Measurements from ENCODE around the gene LPAR2. TPM values are rescaled to one million over a fixed set of nuclear protein-coding genes. Genes with fewer than 3 reads are reported as not detected.
A peak's percentile ranks its signal among the peaks of the same experiment; 100 is the strongest.

Gene LPAR2
- polyA plus RNA-seq (2013, experiment 1 of 2): 79.0 TPM
- polyA plus RNA-seq (2013, experiment 2 of 2): 73.0 TPM

DNA sequence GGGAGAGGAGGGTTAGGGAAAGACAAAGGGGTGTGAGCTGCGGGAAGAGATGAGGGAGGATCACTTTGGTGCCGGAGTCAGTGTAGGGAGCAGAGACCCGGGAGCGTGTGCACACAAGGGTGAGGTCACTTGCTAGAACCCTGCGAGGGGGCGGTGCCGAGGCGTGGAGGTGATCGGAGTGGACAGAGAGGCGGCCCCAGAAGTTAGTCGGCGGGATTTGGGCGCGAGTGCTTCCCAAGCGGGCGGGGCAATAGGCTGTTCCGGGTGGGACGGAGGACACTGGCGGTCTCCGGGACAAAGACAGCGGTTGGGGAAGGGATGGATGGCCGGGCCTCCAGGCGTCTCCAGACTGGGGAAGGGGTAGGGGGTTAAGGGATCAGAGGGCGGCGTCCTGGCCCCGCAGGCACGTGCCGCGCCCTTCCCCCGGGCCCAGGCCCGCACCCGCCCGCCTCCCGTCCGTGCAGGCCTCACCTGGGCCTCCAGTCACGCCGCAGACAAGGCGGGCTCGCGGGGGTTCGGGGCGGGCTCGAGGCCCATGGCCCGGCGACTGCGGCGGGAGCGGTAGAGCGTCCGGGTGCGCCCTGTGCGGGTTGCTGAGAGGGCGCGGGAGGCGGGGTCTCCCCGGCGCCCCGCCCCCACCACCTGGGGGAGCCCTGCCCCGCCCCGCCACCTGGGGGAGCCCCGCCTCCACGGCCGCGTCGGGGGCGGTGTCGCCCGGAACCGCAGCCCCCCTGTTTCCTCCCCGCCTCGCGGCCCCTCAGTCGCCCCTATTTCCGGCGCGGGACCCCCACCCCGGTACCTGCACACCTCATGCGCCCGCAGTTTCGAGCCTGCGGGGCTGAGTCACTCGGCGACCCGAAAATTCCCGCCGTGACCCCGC lies at the start of gene LPAR2:
TSS of gene LPAR2 (minus strand) at position 600 of the 880 bp plus-strand sequence. CDS start 945 bp downstream, outside the sequence.
- DNase-seq (ENCODE audit: low spot score): peak; percentile 46
- Histone ChIP-seq H2BK120ac (ENCODE audit: low read depth, low read length) (peak within 1 kb of the TSS; percentile 77), H3K18ac (ENCODE audit: low read length) (peak within 1 kb of the TSS; percentile 99), H3K4me3 (ENCODE audit: low read length in 2 of 2) (peak within 1 kb of the TSS in 1 of 2 donors; percentile 97), H3K4me1 (ENCODE audit: control insufficient read depth in 2 of 2, insufficient read depth in 1 of 2, low read depth in 1 of 2, low read length in 2 of 2) (peaks cover 0 to 15% of the 10 kb centered on the region in 2 donors), H2AFZ (ENCODE audit: low read length) (no peak within 1 kb of the TSS), H3K9me3 (replicated peaks in 1 of 2; ENCODE audit: control insufficient read depth in 2 of 2, insufficient read depth in 1 of 2, low read depth in 1 of 2, low read length in 2 of 2) (peaks cover 2 to 3% of the 10 kb centered on the region in 2 donors), H4K91ac (ENCODE audit: low read depth, low read length, poor library complexity) (peak within 1 kb of the TSS; percentile 98), H3K36me3 (replicated peaks in 1 of 2; ENCODE audit: control insufficient read depth in 2 of 2, insufficient read depth in 2 of 2, low read length in 2 of 2) (peaks cover 23 to 26% of the 10 kb centered on the region in 2 donors), H3K4me2 (ENCODE audit: insufficient read depth, low read length, poor library complexity, severe bottlenecking) (peak within 1 kb of the TSS; percentile 96), H2BK15ac (ENCODE audit: low read length) (peak within 1 kb of the TSS; percentile 64), H3K23ac (ENCODE audit: low read depth, low read length, poor library complexity) (peak within 1 kb of the TSS; percentile 99), H2AK5ac (ENCODE audit: low read depth, low read length) (peak within 1 kb of the TSS; percentile 97), H3K27me3 (ENCODE audit: control insufficient read depth in 3 of 3, insufficient read depth in 3 of 3, low read depth in 1 of 3, low read length in 3 of 3) (no peaks in the 10 kb centered on the region), H2BK5ac (ENCODE audit: low read length) (peak within 1 kb of the TSS; percentile 85), H4K8ac (ENCODE audit: low read depth, low read length) (peak within 1 kb of the TSS; percentile 99), H3K9ac (ENCODE audit: low read depth, low read length, poor library complexity) (peak within 1 kb of the TSS; percentile 96), H3K14ac (ENCODE audit: low read length) (peak within 1 kb of the TSS; percentile 84), H3K79me1 (ENCODE audit: low read depth, low read length) (peaks cover 13% of the 10 kb centered on the region), H3K27ac (replicated peaks; ENCODE audit: low read length) (peak within 1 kb of the TSS; percentile 90), H2BK12ac (ENCODE audit: low read length) (peak within 1 kb of the TSS; percentile 30), H3K4ac (ENCODE audit: low read length) (peak within 1 kb of the TSS; percentile 60)
- WGBS, 2 donors (ENCODE audit: extremely low coverage in 2 of 2, insufficient read length in 2 of 2, insufficient replicate concordance in 1 of 2): no CpG with 5 or more reads among the region's 87 CpGs

DNA sequence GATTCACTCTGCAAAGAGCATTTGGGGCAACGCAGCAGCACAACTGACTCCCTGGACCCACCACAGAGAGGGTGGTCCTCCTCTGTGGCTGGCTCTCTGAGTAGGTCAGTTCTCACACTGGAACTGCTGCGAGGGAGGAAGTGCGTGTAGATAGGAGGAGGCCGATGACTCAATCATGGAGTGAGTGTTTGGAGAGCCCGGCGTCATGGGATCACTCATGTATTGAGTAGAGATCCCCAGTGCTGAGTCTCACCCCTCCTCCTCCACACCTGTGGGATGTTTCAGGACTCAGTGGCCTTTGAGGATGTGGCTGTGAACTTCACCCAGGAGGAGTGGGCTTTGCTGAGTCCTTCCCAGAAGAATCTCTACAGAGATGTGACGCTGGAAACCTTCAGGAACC lies 49.6 kb upstream of the LPAR2 start:
- H2BK120ac ChIP-seq (ENCODE audit: low read depth, low read length): no peak overlapping the region
- no peak overlapping the region for H4K91ac ChIP-seq (ENCODE audit: low read depth, low read length, poor library complexity)
- H4K8ac ChIP-seq (ENCODE audit: low read depth, low read length): no peak overlapping the region
- H3K4ac ChIP-seq (ENCODE audit: low read length): no peak overlapping the region
- no peak overlapping the region for H2BK15ac ChIP-seq (ENCODE audit: low read length)
- H3K18ac ChIP-seq (ENCODE audit: low read length): no peak overlapping the region
- H3K4me1 ChIP-seq (ENCODE audit: control insufficient read depth in 2 of 2, insufficient read depth in 1 of 2, low read depth in 1 of 2, low read length in 2 of 2): no peaks in the 10 kb centered on the region
- H2BK12ac ChIP-seq (ENCODE audit: low read length): no peak overlapping the region
- H2BK5ac ChIP-seq (ENCODE audit: low read length): no peak overlapping the region
- peaks cover 18 to 92% of the 10 kb centered on the region in 2 donors for H3K36me3 ChIP-seq (replicated peaks in 1 of 2; ENCODE audit: control insufficient read depth in 2 of 2, insufficient read depth in 2 of 2, low read length in 2 of 2)
- no peak overlapping the region for H3K27ac ChIP-seq (replicated peaks; ENCODE audit: low read length)
- no peak overlapping the region for H3K4me2 ChIP-seq (ENCODE audit: insufficient read depth, low read length, poor library complexity, severe bottlenecking)
- H3K4me3 ChIP-seq (ENCODE audit: low read length in 2 of 2): no peak overlapping the region
- H3K27me3 ChIP-seq (ENCODE audit: control insufficient read depth in 3 of 3, insufficient read depth in 3 of 3, low read depth in 1 of 3, low read length in 3 of 3): no peaks in the 10 kb centered on the region
- H3K14ac ChIP-seq (ENCODE audit: low read length): no peak overlapping the region
- no peak overlapping the region for H2AK5ac ChIP-seq (ENCODE audit: low read depth, low read length)
- H3K9ac ChIP-seq (ENCODE audit: low read depth, low read length, poor library complexity): no peak overlapping the region
- peaks cover 12 to 93% of the 10 kb centered on the region in 2 donors for H3K9me3 ChIP-seq (replicated peaks in 1 of 2; ENCODE audit: control insufficient read depth in 2 of 2, insufficient read depth in 1 of 2, low read depth in 1 of 2, low read length in 2 of 2)
- DNase-seq (ENCODE audit: low spot score): no peak
- H3K79me1 ChIP-seq (ENCODE audit: low read depth, low read length): no peaks in the 10 kb centered on the region
- no peak overlapping the region for H3K23ac ChIP-seq (ENCODE audit: low read depth, low read length, poor library complexity)
- H2AFZ ChIP-seq (ENCODE audit: low read length): no peak overlapping the region
- WGBS, 2 donors (ENCODE audit: extremely low coverage in 2 of 2, insufficient read length in 2 of 2, insufficient replicate concordance in 1 of 2): no CpG with 5 or more reads among the region's 7 CpGs

DNA sequence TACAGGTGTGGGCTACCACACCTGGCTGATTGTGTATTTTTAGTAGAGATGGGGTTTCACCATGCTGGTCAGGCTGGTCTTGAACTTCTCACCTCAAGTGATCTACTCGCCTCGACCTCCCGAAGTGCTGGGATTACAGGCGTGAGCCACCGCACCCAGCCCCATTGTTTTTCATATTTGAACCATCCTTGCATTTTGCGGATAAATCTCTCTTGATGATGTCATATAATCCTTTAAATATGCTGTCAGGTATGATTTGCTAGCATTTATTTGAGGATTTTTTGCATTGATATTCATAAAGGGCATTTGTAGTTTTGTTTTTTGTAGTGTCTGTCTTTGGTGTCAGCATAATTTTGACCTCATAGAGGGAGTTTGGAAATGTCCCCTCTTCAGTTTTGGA lies 46.3 kb upstream of the LPAR2 start:
- Histone ChIP-seq H2BK12ac (ENCODE audit: low read length) (no peak overlapping the region), H3K9me3 (replicated peaks in 1 of 2; ENCODE audit: control insufficient read depth in 2 of 2, insufficient read depth in 1 of 2, low read depth in 1 of 2, low read length in 2 of 2) (peaks cover 9 to 92% of the 10 kb centered on the region in 2 donors), H3K4me2 (ENCODE audit: insufficient read depth, low read length, poor library complexity, severe bottlenecking) (no peak overlapping the region), H3K14ac (ENCODE audit: low read length) (no peak overlapping the region), H3K4me1 (ENCODE audit: control insufficient read depth in 2 of 2, insufficient read depth in 1 of 2, low read depth in 1 of 2, low read length in 2 of 2) (peaks cover 0 to 2% of the 10 kb centered on the region in 2 donors), H3K27ac (replicated peaks; ENCODE audit: low read length) (no peak overlapping the region), H2BK5ac (ENCODE audit: low read length) (no peak overlapping the region), H3K18ac (ENCODE audit: low read length) (no peak overlapping the region), H4K91ac (ENCODE audit: low read depth, low read length, poor library complexity) (no peak overlapping the region), H3K27me3 (ENCODE audit: control insufficient read depth in 3 of 3, insufficient read depth in 3 of 3, low read depth in 1 of 3, low read length in 3 of 3) (no peaks in the 10 kb centered on the region), H3K23ac (ENCODE audit: low read depth, low read length, poor library complexity) (no peak overlapping the region), H4K8ac (ENCODE audit: low read depth, low read length) (no peak overlapping the region), H2BK15ac (ENCODE audit: low read length) (no peak overlapping the region), H2AFZ (ENCODE audit: low read length) (no peak overlapping the region), H2AK5ac (ENCODE audit: low read depth, low read length) (no peak overlapping the region), H3K4me3 (ENCODE audit: low read length in 2 of 2) (no peak overlapping the region), H2BK120ac (ENCODE audit: low read depth, low read length) (no peak overlapping the region), H3K36me3 (replicated peaks in 1 of 2; ENCODE audit: control insufficient read depth in 2 of 2, insufficient read depth in 2 of 2, low read length in 2 of 2) (peaks cover 8 to 84% of the 10 kb centered on the region in 2 donors), H3K79me1 (ENCODE audit: low read depth, low read length) (peaks cover 2% of the 10 kb centered on the region), H3K9ac (ENCODE audit: low read depth, low read length, poor library complexity) (no peak overlapping the region), H3K4ac (ENCODE audit: low read length) (no peak overlapping the region)
- no CpG with 5 or more reads among the region's 6 CpGs for WGBS, 2 donors (ENCODE audit: extremely low coverage in 2 of 2, insufficient read length in 2 of 2, insufficient replicate concordance in 1 of 2)
- no peak for DNase-seq (ENCODE audit: low spot score)

DNA sequence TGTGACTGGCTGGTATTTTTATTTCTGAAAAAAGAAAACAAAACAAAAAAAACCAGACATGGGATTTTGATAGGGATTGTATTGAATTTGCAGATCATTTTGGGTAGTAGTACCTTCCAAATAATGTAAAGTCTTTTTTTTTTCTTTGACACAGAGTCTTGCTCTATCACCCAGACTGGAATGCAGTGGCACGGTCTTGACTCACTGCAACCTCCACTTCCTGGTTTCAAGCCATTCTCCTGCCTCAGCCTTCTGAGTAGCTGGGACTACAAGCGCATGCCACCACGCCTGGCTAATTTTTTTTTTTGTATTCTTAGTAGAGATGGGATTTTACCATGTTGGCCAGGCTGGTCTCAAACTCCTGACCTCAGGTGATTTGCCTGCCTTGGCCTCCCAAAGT lies 44.8 kb upstream of the LPAR2 start:
- no peak overlapping the region for H2AK5ac ChIP-seq (ENCODE audit: low read depth, low read length)
- H3K79me1 ChIP-seq (ENCODE audit: low read depth, low read length): peaks cover 6% of the 10 kb centered on the region
- no peak overlapping the region for H3K23ac ChIP-seq (ENCODE audit: low read depth, low read length, poor library complexity)
- DNase-seq (ENCODE audit: low spot score): no peak
- H3K27ac ChIP-seq (replicated peaks; ENCODE audit: low read length): no peak overlapping the region
- H3K36me3 ChIP-seq (replicated peaks in 1 of 2; ENCODE audit: control insufficient read depth in 2 of 2, insufficient read depth in 2 of 2, low read length in 2 of 2): peaks cover 3 to 69% of the 10 kb centered on the region in 2 donors
- no peak overlapping the region for H3K4me3 ChIP-seq (ENCODE audit: low read length in 2 of 2)
- no CpG with 5 or more reads among the region's 3 CpGs for whole genome bisulfite sequencing, 2 donors (ENCODE audit: extremely low coverage in 2 of 2, insufficient read length in 2 of 2, insufficient replicate concordance in 1 of 2)
- no peak overlapping the region for H2BK120ac ChIP-seq (ENCODE audit: low read depth, low read length)
- no peaks in the 10 kb centered on the region for H3K27me3 ChIP-seq (ENCODE audit: control insufficient read depth in 3 of 3, insufficient read depth in 3 of 3, low read depth in 1 of 3, low read length in 3 of 3)
- H2BK15ac ChIP-seq (ENCODE audit: low read length): no peak overlapping the region
- H3K4me2 ChIP-seq (ENCODE audit: insufficient read depth, low read length, poor library complexity, severe bottlenecking): no peak overlapping the region
- H2AFZ ChIP-seq (ENCODE audit: low read length): no peak overlapping the region
- H3K9me3 ChIP-seq (replicated peaks in 1 of 2; ENCODE audit: control insufficient read depth in 2 of 2, insufficient read depth in 1 of 2, low read depth in 1 of 2, low read length in 2 of 2): peaks cover 4 to 78% of the 10 kb centered on the region in 2 donors
- no peak overlapping the region for H3K9ac ChIP-seq (ENCODE audit: low read depth, low read length, poor library complexity)
- H3K4ac ChIP-seq (ENCODE audit: low read length): no peak overlapping the region
- H2BK5ac ChIP-seq (ENCODE audit: low read length): no peak overlapping the region
- no peak overlapping the region for H4K91ac ChIP-seq (ENCODE audit: low read depth, low read length, poor library complexity)
- no peak overlapping the region for H3K18ac ChIP-seq (ENCODE audit: low read length)
- no peak overlapping the region for H4K8ac ChIP-seq (ENCODE audit: low read depth, low read length)
- no peak overlapping the region for H2BK12ac ChIP-seq (ENCODE audit: low read length)
- no peak overlapping the region for H3K14ac ChIP-seq (ENCODE audit: low read length)
- H3K4me1 ChIP-seq (ENCODE audit: control insufficient read depth in 2 of 2, insufficient read depth in 1 of 2, low read depth in 1 of 2, low read length in 2 of 2): peaks cover 3 to 6% of the 10 kb centered on the region in 2 donors
